Measurements from ENCODE around the gene LMOD3. TPM values are rescaled to one million over a fixed set of nuclear protein-coding genes. Genes with fewer than 3 reads are reported as not detected.

Gene LMOD3
- total RNA-seq, 2 donors from 2014 or later, result 0.11 TPM; not detected in 1

DNA sequence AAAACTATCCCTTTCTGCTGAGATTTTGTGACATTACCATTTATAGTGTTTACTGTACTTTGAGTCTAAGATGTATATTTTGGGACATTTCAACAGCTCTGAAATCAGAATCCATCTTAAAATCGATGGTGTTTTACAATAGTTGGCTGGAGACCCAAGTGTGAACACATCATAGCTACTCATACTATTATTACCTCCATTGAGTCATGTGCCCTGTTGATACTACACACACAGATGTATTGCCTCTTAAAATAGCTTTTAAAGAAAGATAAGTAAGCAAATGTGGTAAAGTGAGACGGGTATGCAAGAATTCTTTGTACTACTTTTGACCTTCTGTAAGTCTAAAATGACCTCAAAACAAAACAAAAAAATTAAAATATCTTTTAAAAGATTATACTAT is 6.7 kb downstream of the LMOD3 start:
- no peaks in the 10 kb centered on the region for H3K36me3 ChIP-seq
- intact Hi-C loops (cut with DNase I), result loop anchor here (5.0 kb wide), 1 partner anchor 192 kb away; no protein-coding TSS in a partner anchor
- no peak overlapping the region for H3K27ac ChIP-seq
- DNase-seq, result no peak
- no peak overlapping the region for H3K9ac ChIP-seq (ENCODE audit: low read depth in 2 of 2, low read length in 2 of 2)
- no peak for TF ChIP-seq CTCF (IDR thresholded peaks at IDR 0.05)
- no peaks in the 10 kb centered on the region for H3K9me3 ChIP-seq
- no peaks in the 10 kb centered on the region for H3K27me3 ChIP-seq
- H3K4me1 ChIP-seq, result no peaks in the 10 kb centered on the region
- H3K4me3 ChIP-seq, result no peak overlapping the region

DNA sequence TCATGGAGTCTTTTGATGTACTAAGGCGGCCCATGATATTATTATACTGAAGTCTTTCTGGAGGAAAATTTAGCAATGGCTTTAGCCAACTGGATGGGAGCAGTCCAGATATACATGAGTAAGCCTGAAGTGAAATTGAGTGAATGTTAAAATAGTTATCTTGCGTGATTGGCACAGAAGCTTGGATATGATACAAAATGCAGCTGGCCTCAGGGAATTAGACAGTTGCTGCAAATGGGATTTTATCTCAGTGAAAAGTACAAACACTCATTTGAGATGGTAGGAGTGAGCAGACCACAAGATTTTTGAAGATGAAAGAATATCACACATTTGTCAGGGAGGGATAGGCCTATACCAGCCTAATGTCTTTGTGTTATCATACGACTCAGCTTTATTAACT is 8.9 kb downstream of the LMOD3 start:
- intact Hi-C loops (cut with DNase I), result no loop called here
- TF ChIP-seq CTCF (IDR thresholded peaks at IDR 0.05), result no peak
- no peaks in the 10 kb centered on the region for H3K4me1 ChIP-seq
- H3K36me3 ChIP-seq, result no peaks in the 10 kb centered on the region
- DNase-seq, result no peak
- no peak overlapping the region for H3K9ac ChIP-seq (ENCODE audit: low read depth in 2 of 2, low read length in 2 of 2)
- H3K27me3 ChIP-seq, result no peaks in the 10 kb centered on the region
- H3K9me3 ChIP-seq, result no peaks in the 10 kb centered on the region
- H3K27ac ChIP-seq, result no peak overlapping the region
- H3K4me3 ChIP-seq, result no peak overlapping the region

- no peak for DNase-seq
- Histone ChIP-seq H3K27ac (no peak overlapping the region), H3K4me3 (no peak overlapping the region), H3K36me3 (no peaks in the 10 kb centered on the region), H3K9ac (ENCODE audit: low read depth in 2 of 2, low read length in 2 of 2) (no peak overlapping the region), H3K9me3 (no peaks in the 10 kb centered on the region), H3K27me3 (no peaks in the 10 kb centered on the region), H3K4me1 (no peaks in the 10 kb centered on the region)
- intact Hi-C loops (cut with DNase I), result no loop called here
- no peak for TF ChIP-seq CTCF (IDR thresholded peaks at IDR 0.05)
These were observed 11.4 kb downstream of the LMOD3 start for GRCh38 chr3:69110941-69111546.

DNA sequence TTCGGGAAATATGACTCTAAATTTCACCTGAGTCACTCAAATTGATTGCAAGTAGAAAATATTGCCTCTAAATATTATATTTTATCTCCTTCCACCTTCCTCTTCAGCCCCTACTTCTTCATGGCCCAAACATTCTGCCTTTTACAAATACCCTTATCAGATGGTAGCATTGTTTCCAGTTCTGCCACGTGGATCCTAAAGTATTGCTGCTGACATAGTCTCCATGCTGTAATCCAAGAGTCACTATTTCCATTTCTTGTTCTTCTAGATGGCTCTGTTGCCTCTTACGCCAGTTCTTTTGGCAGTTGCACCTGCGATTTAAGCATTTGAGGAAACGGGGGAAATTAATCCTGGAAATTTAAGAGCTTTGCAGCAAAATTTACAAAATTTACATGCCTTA is 13.6 kb downstream of the LMOD3 start:
- H3K27me3 ChIP-seq, result no peaks in the 10 kb centered on the region
- H3K9me3 ChIP-seq, result no peaks in the 10 kb centered on the region
- no peak for TF ChIP-seq CTCF (IDR thresholded peaks at IDR 0.05)
- intact Hi-C loops (cut with DNase I), result no loop called here
- no peaks in the 10 kb centered on the region for H3K36me3 ChIP-seq
- DNase-seq, result no peak
- H3K27ac ChIP-seq, result no peak overlapping the region
- no peak overlapping the region for H3K9ac ChIP-seq (ENCODE audit: low read depth in 2 of 2, low read length in 2 of 2)
- no peak overlapping the region for H3K4me3 ChIP-seq
- H3K4me1 ChIP-seq, result no peaks in the 10 kb centered on the region

DNA sequence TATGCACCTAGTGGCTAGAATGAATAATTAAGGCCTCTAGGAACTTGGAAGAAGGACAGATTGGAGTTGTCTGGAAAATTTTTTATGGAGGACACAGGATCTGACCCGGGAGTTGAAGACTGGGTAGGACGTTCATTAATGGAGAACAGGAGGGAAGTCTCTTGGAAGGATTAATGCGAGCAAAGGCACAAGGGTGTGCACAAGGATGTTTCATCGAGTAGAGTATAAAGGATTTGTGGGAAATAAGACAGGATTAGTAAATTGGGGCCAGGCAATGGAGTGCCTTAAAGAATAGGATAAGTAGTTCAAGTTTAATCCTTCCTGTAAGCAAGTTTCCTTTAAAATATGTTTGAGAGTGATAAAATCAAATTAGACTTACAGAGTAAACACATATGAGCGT is 14.6 kb downstream of the LMOD3 start:
- Histone ChIP-seq H3K27me3 (no peaks in the 10 kb centered on the region), H3K4me3 (no peak overlapping the region), H3K27ac (no peak overlapping the region), H3K36me3 (no peaks in the 10 kb centered on the region), H3K4me1 (no peaks in the 10 kb centered on the region), H3K9ac (ENCODE audit: low read depth in 2 of 2, low read length in 2 of 2) (no peak overlapping the region), H3K9me3 (no peaks in the 10 kb centered on the region)
- intact Hi-C loops (cut with DNase I), result no loop called here
- no peak for DNase-seq
- no peak for TF ChIP-seq CTCF (IDR thresholded peaks at IDR 0.05)
